IPS-18c (cell line): ENCODE measurements around the gene NPHP4.
"Not testable (repeated sequence)": the region's sequence is repeated elsewhere in the genome, so short reads cannot be mapped to it uniquely, and the experiment has no call there.

ENCODE experiments used
- H3K4me3 ChIP-seq: 2 replicates; pipeline ENCODE4 v1.7.0; 2013; ENCODE audit warnings: low read depth, mild to moderate bottlenecking, low read length, moderate library complexity; ENCODE audit not compliant: insufficient read depth
- H3K9me3 ChIP-seq: one replicate; pipeline ENCODE4 v1.6.1; 2013; ENCODE audit warnings: mild to moderate bottlenecking, low read length, moderate library complexity; ENCODE audit not compliant: control insufficient read depth, insufficient read depth

The NPHP4 gene

GRCh38 chr1:6027591-6027990 is 35.4 kb upstream of the NPHP4 start:
- no peak overlapping the region for H3K4me3 ChIP-seq
- H3K9me3 ChIP-seq, result no peaks in the 10 kb centered on the region

- Histone ChIP-seq H3K4me3 (no peak overlapping the region), H3K9me3 (no peaks in the 10 kb centered on the region)
Observed at GRCh38 chr1:6026095-6026809, 34.0 kb upstream of the NPHP4 start.

GRCh38 chr1:6025269-6026094 is 33.3 kb upstream of the NPHP4 start:
- Histone ChIP-seq H3K9me3 (no peaks in the 10 kb centered on the region), H3K4me3 (no peak overlapping the region)

- no peak overlapping the region for H3K4me3 ChIP-seq
- H3K9me3 ChIP-seq, result no peaks in the 10 kb centered on the region
Observed at GRCh38 chr1:6024376-6024775, 32.2 kb upstream of the NPHP4 start.

GRCh38 chr1:6023346-6023745 is 31.1 kb upstream of the NPHP4 start:
- Histone ChIP-seq H3K4me3 (no peak overlapping the region), H3K9me3 (no peaks in the 10 kb centered on the region)

- Histone ChIP-seq H3K4me3 (no peak overlapping the region), H3K9me3 (no peaks in the 10 kb centered on the region)
Observed at GRCh38 chr1:6022193-6022592, 30.0 kb upstream of the NPHP4 start.

DNA sequence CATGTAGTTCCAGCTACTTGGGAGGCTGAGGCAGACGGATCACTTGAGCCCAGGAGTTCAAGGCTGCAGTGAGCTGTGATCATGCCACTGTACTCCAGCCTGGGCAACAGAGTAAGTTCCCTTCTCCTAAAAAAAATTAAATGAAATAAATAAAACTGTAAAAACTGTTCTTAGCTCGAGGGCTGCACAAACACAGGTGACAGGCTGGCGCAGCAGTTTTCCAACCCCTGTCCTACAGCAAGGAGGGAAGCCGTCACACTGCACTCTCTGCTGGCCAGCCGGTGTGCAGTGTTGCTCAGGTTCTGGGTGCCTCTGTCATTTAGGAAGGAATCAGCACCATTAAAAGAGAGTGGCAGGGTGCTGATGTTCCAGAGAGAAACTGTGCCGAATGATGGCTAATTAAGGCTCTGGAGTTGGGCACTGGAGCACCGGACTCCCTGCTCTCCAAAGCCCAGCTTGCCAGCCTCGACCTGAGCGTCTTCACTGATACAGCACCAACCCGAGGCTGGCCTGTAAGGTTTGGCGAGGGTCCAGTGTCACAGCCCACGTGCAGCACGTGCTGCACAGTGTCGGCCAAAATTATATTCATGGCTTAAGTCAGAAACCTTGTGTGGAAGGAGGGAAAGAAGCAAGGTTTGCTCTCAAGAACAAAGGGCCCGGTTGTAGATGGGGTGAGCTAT is 27.1 kb upstream of the NPHP4 start:
- no peaks in the 10 kb centered on the region for H3K9me3 ChIP-seq
- no peak overlapping the region for H3K4me3 ChIP-seq

GRCh38 chr1:6017654-6018053 is 25.4 kb upstream of the NPHP4 start:
- not testable (repeated sequence) for H3K9me3 ChIP-seq, H3K4me3 ChIP-seq

DNA sequence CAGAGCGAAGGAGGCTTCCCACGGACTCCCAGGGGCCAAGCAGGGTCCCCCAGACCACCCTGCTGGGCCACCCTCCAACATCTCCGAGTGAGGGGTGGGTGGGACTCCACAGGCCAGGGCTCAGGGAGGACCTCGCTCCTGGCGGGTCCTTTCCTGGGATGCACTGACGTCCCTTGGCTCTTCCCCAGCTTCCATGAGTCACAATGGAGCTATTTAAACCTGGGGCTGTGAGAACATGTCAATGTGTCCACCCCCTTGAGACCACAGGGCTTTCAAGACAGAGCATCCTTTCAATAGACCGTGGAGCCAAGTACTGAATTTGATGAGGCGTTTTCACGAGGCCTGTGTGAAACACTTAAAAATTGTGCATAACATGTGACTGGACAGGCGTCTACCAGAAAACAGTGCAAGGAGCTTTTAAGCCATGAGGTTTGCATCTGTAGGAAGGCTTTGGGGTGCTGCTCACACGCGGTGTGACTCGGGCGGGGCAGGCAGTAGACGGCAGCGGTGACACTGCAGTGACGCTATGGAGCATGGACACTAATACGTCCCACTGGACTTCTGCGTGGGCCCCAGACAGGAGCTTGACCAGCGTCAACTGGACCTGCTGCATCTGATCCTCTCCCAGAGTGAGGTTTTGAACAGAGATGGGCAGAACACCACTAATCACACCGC is 24.1 kb upstream of the NPHP4 start:
- Histone ChIP-seq H3K4me3 (no peak overlapping the region), H3K9me3 (no peaks in the 10 kb centered on the region)

DNA sequence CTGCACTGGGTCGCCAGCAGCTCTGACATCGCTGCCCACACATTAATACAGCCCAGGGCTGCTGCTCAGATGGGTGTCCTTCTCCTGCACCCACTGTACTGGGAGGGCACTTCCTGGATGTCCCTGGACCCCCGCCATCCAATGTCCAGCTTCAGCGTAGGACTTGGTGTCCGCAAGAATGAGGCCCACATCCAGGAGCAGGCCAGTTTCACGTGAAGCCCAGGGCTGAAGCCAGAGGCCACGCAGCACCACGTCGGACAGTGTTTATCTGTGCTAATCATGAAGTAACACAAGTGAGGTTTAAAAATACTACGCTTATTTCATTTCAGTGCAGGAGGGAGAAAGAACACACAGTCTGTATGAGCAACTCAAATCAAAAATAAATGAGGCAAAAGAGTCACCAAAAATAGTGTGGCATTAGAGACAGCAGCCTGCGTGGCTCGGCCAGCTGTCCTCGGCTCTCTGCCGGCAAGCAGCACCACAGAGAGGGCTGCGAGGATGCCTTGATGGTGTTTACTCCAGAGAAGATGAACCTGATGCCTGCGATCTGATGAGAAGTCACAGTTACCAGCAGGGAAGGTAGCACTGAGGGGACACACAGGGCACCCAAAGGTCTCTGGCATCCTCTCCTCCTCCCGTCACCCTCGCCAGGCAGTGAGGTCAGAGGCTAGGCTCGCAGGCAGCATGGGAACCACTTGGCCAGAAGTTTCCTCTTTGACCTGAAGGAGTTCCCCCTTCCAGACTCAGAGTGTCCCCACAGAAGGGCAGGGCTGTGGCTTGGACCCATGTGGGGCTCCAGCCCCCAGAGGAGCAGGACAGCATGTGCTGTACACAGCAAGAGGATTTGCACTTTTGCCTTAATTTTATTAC is 22.1 kb upstream of the NPHP4 start:
- Histone ChIP-seq H3K9me3 (no peaks in the 10 kb centered on the region), H3K4me3 (no peak overlapping the region)

DNA sequence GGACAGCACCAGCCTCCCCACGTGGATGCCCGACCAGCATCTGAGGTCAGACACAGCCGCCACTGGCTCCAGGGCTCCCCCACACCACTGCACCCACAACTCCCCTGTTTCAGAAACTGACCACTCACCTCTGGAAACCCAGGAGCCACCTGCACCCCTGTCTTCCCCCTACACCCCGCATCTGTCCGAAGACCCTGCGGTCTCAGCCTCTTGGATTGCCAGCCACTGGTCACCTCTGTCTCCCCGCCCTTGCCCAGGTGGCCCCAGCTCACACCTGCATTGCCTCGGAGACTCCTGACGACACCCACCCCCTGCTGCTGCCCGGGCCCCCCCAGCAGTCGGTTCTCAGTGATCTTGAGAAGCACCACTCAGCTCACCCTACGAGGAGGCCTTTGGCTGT is 21.3 kb upstream of the NPHP4 start:
- Histone ChIP-seq H3K4me3 (no peak overlapping the region), H3K9me3 (no peaks in the 10 kb centered on the region)

- H3K9me3 ChIP-seq, result no peaks in the 10 kb centered on the region
- H3K4me3 ChIP-seq, result no peak overlapping the region
Observed at GRCh38 chr1:6012529-6013318, 20.5 kb upstream of the NPHP4 start.

DNA sequence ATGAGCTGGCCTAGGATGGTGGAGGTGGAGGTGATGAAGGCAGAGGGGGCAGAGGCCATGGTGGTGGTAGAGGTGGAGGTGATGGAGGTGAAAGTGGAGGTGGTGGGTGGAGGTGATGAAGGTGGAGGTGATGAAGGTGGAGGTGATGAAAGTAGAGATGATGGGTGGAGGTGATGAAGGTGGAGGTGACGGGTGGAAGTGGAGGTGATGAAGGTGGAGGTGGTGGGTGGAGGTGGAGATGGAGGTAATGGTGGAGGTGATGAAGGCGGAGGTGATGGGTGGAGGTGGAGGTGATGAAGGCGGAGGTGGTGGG is 19.7 kb upstream of the NPHP4 start:
- H3K4me3 ChIP-seq, result no peak overlapping the region
- H3K9me3 ChIP-seq, result no peaks in the 10 kb centered on the region

DNA sequence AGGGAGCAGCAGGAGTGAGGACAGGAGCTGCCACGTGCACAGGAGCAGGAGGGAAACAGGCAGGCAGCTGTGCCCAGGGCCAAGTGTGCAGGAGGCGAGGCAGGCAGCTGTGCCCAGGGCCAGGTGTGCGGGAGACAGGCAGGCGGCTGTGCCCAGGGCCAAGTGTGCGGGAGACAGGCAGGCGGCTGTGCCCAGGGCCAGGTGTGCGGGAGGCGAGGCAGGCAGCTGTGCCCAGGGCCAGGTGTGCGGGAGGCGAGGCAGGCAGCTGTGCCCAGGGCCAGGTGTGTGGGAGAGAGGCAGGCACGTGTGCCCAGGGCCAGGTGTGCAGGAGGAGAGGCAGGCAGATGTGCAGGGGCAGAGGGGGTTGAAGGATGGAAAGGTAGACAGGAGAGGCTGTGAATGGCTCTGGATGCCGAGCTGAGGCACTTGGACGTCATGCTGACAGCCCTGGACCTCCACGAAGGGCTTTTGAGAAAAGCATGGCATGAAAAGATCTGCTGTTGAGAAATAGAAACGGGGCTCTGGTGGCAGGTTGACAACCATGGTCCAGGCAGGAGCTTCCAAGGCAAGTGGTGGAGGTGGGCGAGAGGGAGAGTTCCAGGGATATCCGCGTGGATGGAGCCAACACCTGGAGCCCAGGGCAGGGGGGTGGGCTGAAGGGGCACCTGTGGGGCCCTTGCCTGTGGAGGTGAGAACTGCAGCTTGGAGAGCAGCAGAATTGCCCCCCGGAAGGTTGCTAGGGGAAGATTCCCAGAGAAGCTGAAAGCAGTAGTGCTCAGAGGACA is 19.1 kb upstream of the NPHP4 start:
- Histone ChIP-seq H3K4me3 (no peak overlapping the region), H3K9me3 (no peaks in the 10 kb centered on the region)

DNA sequence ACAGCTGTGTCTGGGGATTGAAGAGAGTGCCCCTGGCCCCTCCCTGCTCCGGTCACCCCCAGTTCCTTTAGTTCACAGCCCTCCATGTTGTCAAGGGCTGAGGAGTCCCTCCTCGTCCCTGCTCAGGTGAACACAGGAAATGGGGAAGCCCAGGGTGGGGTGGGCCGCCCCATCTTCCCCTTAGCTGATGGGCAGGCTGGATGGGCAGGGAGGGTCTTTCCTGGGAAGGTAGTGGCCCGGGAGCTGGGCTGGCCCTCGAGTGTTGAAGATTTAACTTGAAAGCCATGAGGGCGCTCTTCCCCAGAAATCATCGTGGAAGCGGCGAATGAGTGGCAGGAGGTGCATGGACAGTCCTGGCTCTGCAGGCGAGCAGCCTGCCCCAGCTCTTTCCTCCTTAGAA is 18.3 kb upstream of the NPHP4 start:
- Histone ChIP-seq H3K4me3 (no peak overlapping the region), H3K9me3 (no peaks in the 10 kb centered on the region)
